GM12878 (cell line): ENCODE data around the gene BPTF. TPM values are rescaled to one million over a fixed set of nuclear protein-coding genes. Genes with fewer than 3 reads are reported as not detected.
"Not testable (repeated sequence)": the region's sequence is repeated elsewhere in the genome, so short reads cannot be mapped to it uniquely, and the experiment has no call there.

Experiments used
- ATAC-seq: fragments of 200-7000 bp; cut with Tn5 transposase; 3 replicates; pipeline ENCODE4 v1.9.1; 2020; ENCODE audit warnings: mild to moderate bottlenecking, moderate library complexity
- BruUV-seq: library from RNA; stranded (reverse); fragments of 400-500 nt; replicated peaks from 2 replicates; lab custom pipeline; 2021; lab: Mats Ljungman, UMichigan
- CTCF ChIA-PET: fragments of 300-600 bp; sonication (Branson Sonifier 250); formaldehyde crosslinking; extraction: SDS; loops from one replicate; lab custom pipeline; 2021; ENCODE audit warnings: inconsistent platforms; lab: Yijun Ruan, JAX
- POLR2A ChIA-PET: fragments of 350-600 bp; formaldehyde crosslinking; extraction: SDS; loops from one replicate; lab custom pipeline; 2021; ENCODE audit warnings: inconsistent platforms; lab: Charles Lee
- RAD21 ChIA-PET: fragments of 300-600 bp; sonication (Branson Sonifier 250); formaldehyde crosslinking; loops from one replicate; lab custom pipeline; 2023; ENCODE audit warnings: antibody characterized with exemption; ENCODE audit not compliant: unreplicated experiment; lab: Charles Lee
- SMC1A ChIA-PET: fragments of 300-600 bp; sonication (Branson Sonifier 250); formaldehyde crosslinking; loops from one replicate; lab custom pipeline; 2023; ENCODE audit not compliant: unreplicated experiment, uncharacterized antibody; lab: Charles Lee
- DNase-seq: peaks from one replicate; pipeline ENCODE4 v3.0.0-alpha.2; 2011; ENCODE audit warnings: low read depth, low spot score
- FAIRE-seq: peaks from 3 replicates; lab custom pipeline; 2011; peaks lifted over from hg19 to GRCh38; lab: Jason Lieb, UNC
- H2AFZ ChIP-seq: 2 replicates; pipeline ENCODE4 v1.6.0; 2011; ENCODE audit warnings: low read depth, low read length, control low read depth; ENCODE audit not compliant: control insufficient read depth
- H3K27ac ChIP-seq: 2 replicates; pipeline ENCODE4 v1.5.1; 2011; ENCODE audit warnings: control low read depth; ENCODE audit not compliant: control insufficient read depth, insufficient read depth
- H3K27me3 ChIP-seq, 2 experiments: replicated peaks in 1 of 2; 2 replicates each; pipeline versions ENCODE4 v1.6.0 to v1.6.1; 2011; ENCODE audit warnings: low read length in 1 of 2; ENCODE audit not compliant: control insufficient read depth in 2 of 2, insufficient read depth in 2 of 2
- H3K36me3 ChIP-seq, 2 experiments: 2 replicates each; pipeline ENCODE4 v1.5.1; 2011; ENCODE audit warnings: low read length in 1 of 2; ENCODE audit not compliant: control insufficient read depth in 2 of 2, insufficient read depth in 2 of 2
- H3K4me1 ChIP-seq: 2 replicates; pipeline ENCODE4 v1.6.1; 2011; ENCODE audit warnings: mild to moderate bottlenecking, low read length, moderate library complexity, mixed read lengths; ENCODE audit not compliant: control insufficient read depth, insufficient read depth
- H3K4me2 ChIP-seq: 2 replicates; pipeline ENCODE4 v1.6.0; 2011; ENCODE audit warnings: control low read depth; ENCODE audit not compliant: control insufficient read depth, insufficient read depth
- H3K4me3 ChIP-seq: fragments of 200-600 bp; sonication (generic); 2 replicates; pipeline ENCODE4 v1.5.1; 2016
- H3K79me2 ChIP-seq: 2 replicates; pipeline ENCODE4 v1.6.0; 2011; ENCODE audit warnings: low read length; ENCODE audit not compliant: control insufficient read depth, insufficient read depth
- H3K9ac ChIP-seq: 2 replicates; pipeline ENCODE4 v1.8.0; 2011; ENCODE audit warnings: low read length, control low read depth, mixed read lengths; ENCODE audit not compliant: control insufficient read depth, insufficient read depth
- H3K9me3 ChIP-seq: replicated peaks from 3 replicates; pipeline ENCODE4 v1.5.1; 2011; ENCODE audit warnings: mild to moderate bottlenecking, low read length; ENCODE audit not compliant: control insufficient read depth, insufficient read depth
- H4K20me1 ChIP-seq: 2 replicates; pipeline ENCODE4 v1.6.0; 2011; ENCODE audit not compliant: control insufficient read depth, insufficient read depth
- ATF3 ChIP-seq: IDR thresholded peaks from 2 replicates; pipeline ENCODE4 v1.6.1; 2011; ENCODE audit warnings: low read depth, mild to moderate bottlenecking, low read length, moderate library complexity, borderline replicate concordance; ENCODE audit errors: extremely low read depth
- ETV6 ChIP-seq, 2 experiments: fragments of 450-650 bp in 1 of 2; IDR thresholded peaks in 1 of 2; conservative IDR thresholded peaks in 1 of 2; 2 replicates each; pipeline ENCODE4 v1.6.1; 2014; ENCODE audit warnings: antibody characterized with exemption in 1 of 2, borderline replicate concordance in 1 of 2, low read depth in 1 of 2, mild to moderate bottlenecking in 1 of 2, moderate library complexity in 1 of 2
- EZH2 ChIP-seq: IDR thresholded peaks from 2 replicates; pipeline ENCODE4 v1.6.1; 2012; ENCODE audit warnings: low read depth, mild to moderate bottlenecking, control low read depth, inconsistent platforms, low read length, borderline replicate concordance; ENCODE audit not compliant: control insufficient read depth
- HDGF ChIP-seq: fragments of 450-650 bp; IDR thresholded peaks from 2 replicates; pipeline ENCODE4 v1.6.1; 2016; ENCODE audit warnings: antibody characterized with exemption
- NFIC ChIP-seq: IDR thresholded peaks from 2 replicates; pipeline ENCODE4 v1.6.1; 2012; ENCODE audit warnings: low read depth, mild to moderate bottlenecking, inconsistent platforms, low read length, moderate library complexity
- NR2F1 ChIP-seq: fragments of 450-650 bp; conservative IDR thresholded peaks from 2 replicates; pipeline ENCODE4 v1.6.1; 2017; ENCODE audit warnings: mild to moderate bottlenecking
- PAX8 ChIP-seq: fragments of 450-650 bp; IDR thresholded peaks from 2 replicates; pipeline ENCODE4 v1.6.1; 2017; ENCODE audit warnings: mild to moderate bottlenecking, moderate library complexity
- PML ChIP-seq: IDR thresholded peaks from 2 replicates; pipeline ENCODE4 v1.6.1; 2012; ENCODE audit warnings: low read length, inconsistent platforms
- POLR2AphosphoS5 ChIP-seq: IDR thresholded peaks from 2 replicates; pipeline ENCODE4 v1.6.1; 2011; ENCODE audit warnings: mild to moderate bottlenecking, low read length, inconsistent platforms
- RAD21 ChIP-seq: IDR thresholded peaks from 2 replicates; pipeline ENCODE4 v1.6.1; 2011; ENCODE audit warnings: mild to moderate bottlenecking, low read depth, low read length, moderate library complexity; ENCODE audit not compliant: insufficient read depth
- RAD51 ChIP-seq: fragments of 450-650 bp; IDR thresholded peaks from 2 replicates; pipeline ENCODE4 v1.6.1; 2016; ENCODE audit warnings: moderate library complexity, mild to moderate bottlenecking, inconsistent platforms
- RCOR1 ChIP-seq: conservative IDR thresholded peaks from 2 replicates; pipeline ENCODE4 v1.6.1; 2012; ENCODE audit warnings: low read depth, low read length, improper control_type of control experiment
- RELA ChIP-seq: fragments of 450-650 bp; IDR thresholded peaks from 2 replicates; pipeline ENCODE4 v1.8.0; 2014; ENCODE audit warnings: borderline replicate concordance; ENCODE audit not compliant: partially characterized antibody
- SREBF1 ChIP-seq: IDR thresholded peaks from 2 replicates; pipeline ENCODE4 v1.6.1; 2012; ENCODE audit warnings: mild to moderate bottlenecking, low read length
- SUPT20H ChIP-seq: IDR thresholded peaks from 2 replicates; pipeline ENCODE4 v1.6.1; 2011; ENCODE audit warnings: low read depth, mild to moderate bottlenecking, low read length, moderate library complexity, borderline replicate concordance; ENCODE audit not compliant: control insufficient read depth
- TARDBP ChIP-seq: IDR thresholded peaks from 2 replicates; pipeline ENCODE4 v1.6.1; 2016; ENCODE audit warnings: borderline replicate concordance
- WGBS: methylation state at CpG from one replicate; pipeline ENCODE4 v1.1.6; 2016; ENCODE audit warnings: low lambda C conversion rate; ENCODE audit not compliant: insufficient replicate concordance, insufficient coverage; ENCODE audit errors: missing lambda C conversion rate; 5-methylcytosine and 5-hydroxymethylcytosine counted together
- in situ Hi-C: fragments of 300-500 bp; cut with MboI; formaldehyde crosslinking; loops from 9 replicates; pipeline ENCODE4 v1.14.3; 2018; ENCODE audit warnings: mixed read lengths
- intact Hi-C: fragments of 100-400 bp; cut with micrococcal nuclease; formaldehyde crosslinking; loops from one replicate; pipeline ENCODE4 v1.14.2; 2022; ENCODE audit not compliant: unreplicated experiment
- polyA plus RNA-seq, 11 experiments: library from polyadenylated mRNA; depleted of rRNA in 4 of 11; unstranded in 6 of 11; stranded (reverse) in 5 of 11; fragments of >200 nt; fragmentation: Nextera tagmentation in 4 of 11; fragmentation: Illumina TruSeq in 1 of 11; extraction: Ambion mirVana in 4 of 11; extraction: Trizol in 1 of 11; gene quantifications; 1 replicate in 1 of 11; 2 replicates in 10 of 11; pipeline versions ENCODE4 v1.2.1 to v1.2.3, GENCODE V29; 2011 to 2016; ENCODE audit warnings: inconsistent platforms in 2 of 11, missing spikeins in 2 of 11, low read depth in 1 of 11
- total RNA-seq, 4 experiments: library from RNA; depleted of rRNA in 3 of 4; stranded (reverse); fragments of >200 nt in 3 of 4; fragmentation: Illumina TruSeq in 1 of 4; extraction: Trizol in 1 of 4; gene quantifications; 2 replicates each; pipeline versions ENCODE4 v1.2.1 to v1.2.3, GENCODE V29; 2013 to 2021

BPTF gene
- total and polyA plus RNA-seq, 10 of the 15 experiments (the other 5 are each of a cell fraction or from before 2014, with no cell fraction given) = 19.4 to 78.3 (median 44.8) TPM

GRCh38 chr17:67845374-67845773 is 20.1 kb downstream of the BPTF start:
- Histone ChIP-seq H3K4me3 (no peak overlapping the region), H3K9ac (no peak overlapping the region), H3K4me1 (no peaks in the 10 kb centered on the region), H3K36me3 (no peaks in the 10 kb centered on the region), H3K27ac (no peak overlapping the region), H3K79me2 (peaks cover 52% of the 10 kb centered on the region), H3K9me3 (no peaks in the 10 kb centered on the region; the same call in 2 of the 3 replicates), H2AFZ (no peak overlapping the region), H4K20me1 (no peaks in the 10 kb centered on the region), H3K27me3 (no peaks in the 10 kb centered on the region), H3K4me2 (no peak overlapping the region)
- TF ChIP-seq EZH2 (no peak), RELA (no peak), NFIC (no peak), RCOR1 (no peak), PAX8 (no peak), ATF3 (no peak), RAD21 (no peak), ETV6 (conservative IDR thresholded peaks at IDR 0.05 in 1 of 2, IDR thresholded peaks at IDR 0.05 in 1 of 2; ENCODE audit: borderline replicate concordance in 1 of 2, low read depth in 1 of 2) (no peak), HDGF (no peak), SREBF1 (no peak), NR2F1 (no peak), TARDBP (no peak), PML (no peak), POLR2AphosphoS5 (no peak), RAD51 (no peak), SUPT20H (no peak)
- 76% methylated on average over 5 of the region's 5 CpGs for WGBS
- in situ Hi-C loops (no loop called here), intact Hi-C loops (no loop called here)
- ChIA-PET RAD21 (no interaction called here), CTCF (no interaction called here), SMC1A (no interaction called here), POLR2A (no interaction called here)
- no peak for ATAC-seq
- no peak for DNase-seq
- BruUV-seq = no TSS peak
- FAIRE-seq = no peak

DNA sequence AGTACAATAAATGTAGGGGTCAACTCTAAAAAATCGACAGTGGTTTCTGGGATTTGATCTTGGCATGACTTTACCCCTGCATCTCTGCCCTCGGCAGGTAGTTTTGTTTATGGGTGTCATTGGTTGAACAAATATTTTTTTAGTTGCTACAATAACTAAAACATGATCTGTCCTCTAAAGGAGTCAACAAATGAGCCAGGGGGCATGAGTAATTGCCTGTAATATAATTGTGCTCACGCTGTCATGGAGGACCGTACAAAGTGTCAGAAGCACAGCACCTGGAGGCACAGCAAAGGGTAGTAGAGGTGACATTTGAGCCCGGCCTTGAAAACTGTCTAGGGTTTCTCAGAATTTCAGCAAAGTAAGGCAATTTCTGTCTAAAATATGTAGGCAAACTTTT is 22.9 kb downstream of the BPTF start:
- H2AFZ ChIP-seq, in situ Hi-C loops, H3K4me1 ChIP-seq, H3K9me3 ChIP-seq, H3K9ac ChIP-seq, H3K4me3 ChIP-seq, FAIRE-seq, intact Hi-C loops, H3K36me3 ChIP-seq, DNase-seq, H3K27ac ChIP-seq, H4K20me1 ChIP-seq, RAD21 ChIA-PET, POLR2A ChIA-PET, H3K4me2 ChIP-seq, ATAC-seq, H3K27me3 ChIP-seq, CTCF ChIA-PET, BruUV-seq: not testable (repeated sequence)
- H3K79me2 ChIP-seq = peaks cover 48% of the 10 kb centered on the region
- SMC1A ChIA-PET = interaction anchor here (1.4 kb wide), 1 partner anchor 10 kb away, joined by 3 read pairs; no protein-coding TSS in a partner anchor
- WGBS = 85% methylated on average over 5 of the region's 5 CpGs
